HCT116 (cell line): ENCODE results near the gene PRKN. TPM values are rescaled to one million over a fixed set of nuclear protein-coding genes. Genes with fewer than 3 reads are reported as not detected.

Experiments used
- ATAC-seq: fragments of 200-7000 bp; cut with Tn5 transposase; 2 replicates; pipeline ENCODE4 v1.9.1; 2020; ENCODE audit warnings: mild to moderate bottlenecking, moderate library complexity
- BruUV-seq: library from RNA; stranded (reverse); fragments of 400-500 nt; replicated peaks from 2 replicates; lab custom pipeline; 2021; lab: Mats Ljungman, UMichigan
- CTCF ChIA-PET: fragments of 300-600 bp; sonication (Branson Sonifier 250); formaldehyde crosslinking; loops from one replicate; lab custom pipeline; 2021; ENCODE audit warnings: antibody characterized with exemption; lab: Charles Lee
- POLR2A ChIA-PET: fragments of 300-600, 350-600 bp; sonication (Branson Sonifier 250); formaldehyde crosslinking; loops from one replicate; lab custom pipeline; 2021; ENCODE audit warnings: antibody characterized with exemption; lab: Charles Lee
- RAD21 ChIA-PET, 2 experiments: fragments of 300-600 bp; sonication (Branson Sonifier 250); formaldehyde crosslinking; loops; one replicate each; lab custom pipeline; 2023; ENCODE audit warnings: low total read pairs in 2 of 2; ENCODE audit not compliant: uncharacterized antibody in 2 of 2, unreplicated experiment in 2 of 2, low non-redundant PET in 1 of 2; lab: Charles Lee
- DNase-seq: peaks from one replicate; pipeline ENCODE4 v3.0.0-alpha.2; 2010; ENCODE audit warnings: low read depth, low spot score
- H2AFZ ChIP-seq: fragments of 200-600 bp; shearing (Covaris generic), sonication (generic); 2 replicates; pipeline ENCODE4 v1.6.1; 2017; ENCODE audit warnings: low read depth, mixed run types, mixed read lengths, antibody characterized with exemption, low read length; ENCODE audit not compliant: poor library complexity, severe bottlenecking
- H3K27ac ChIP-seq: 2 replicates; pipeline ENCODE4 v1.5.1; 2012; ENCODE audit warnings: low read depth, low read length
- H3K27me3 ChIP-seq: fragments of 200-600 bp; sonication (generic); 2 replicates; pipeline ENCODE4 v1.6.1; 2016; ENCODE audit warnings: mixed run types, low read length, mixed read lengths; ENCODE audit not compliant: insufficient read depth
- H3K36me3 ChIP-seq, 2 experiments: fragments of 200-500 bp in 1 of 2; fragments of 200-600 bp in 1 of 2; sonication (Bioruptor generic) in 1 of 2; sonication (generic) in 1 of 2; 2 replicates each; pipeline versions ENCODE4 v1.5.1 to v1.6.1; 2014 to 2016; ENCODE audit warnings: low read length in 2 of 2, inconsistent platforms in 1 of 2, mixed read lengths in 1 of 2, mixed run types in 1 of 2; ENCODE audit not compliant: insufficient read depth in 2 of 2, control insufficient read depth in 1 of 2
- H3K4me1 ChIP-seq, 2 experiments: fragments of 200-600 bp in 1 of 2; sonication (generic) in 1 of 2; 2 replicates each; pipeline versions ENCODE4 v1.5.1 to v1.6.1; 2012 to 2017; ENCODE audit warnings: low read length in 2 of 2, inconsistent platforms in 1 of 2, mild to moderate bottlenecking in 1 of 2, mixed read lengths in 1 of 2, mixed run types in 1 of 2, moderate library complexity in 1 of 2; ENCODE audit not compliant: insufficient read depth in 2 of 2, control insufficient read depth in 1 of 2
- H3K4me2 ChIP-seq: fragments of 200-600 bp; sonication (generic); 2 replicates; pipeline ENCODE4 v1.6.1; 2017; ENCODE audit warnings: mixed run types, low read length, mixed read lengths
- H3K4me3 ChIP-seq, 2 experiments: fragments of 200-600 bp in 1 of 2; sonication (generic) in 1 of 2; replicated peaks in 1 of 2; 2 replicates each; pipeline ENCODE4 v1.5.1; 2011 to 2016; ENCODE audit warnings: low read length in 2 of 2, control low read depth in 1 of 2, low read depth in 1 of 2, mild to moderate bottlenecking in 1 of 2, mixed read lengths in 1 of 2, mixed run types in 1 of 2
- H3K79me2 ChIP-seq: fragments of 200-600 bp; sonication (generic); 2 replicates; pipeline ENCODE4 v1.6.1; 2017; ENCODE audit warnings: mild to moderate bottlenecking, mixed run types, low read length, moderate library complexity, mixed read lengths; ENCODE audit not compliant: insufficient read depth
- H3K9ac ChIP-seq: fragments of 200-600 bp; sonication (generic); 2 replicates; pipeline ENCODE4 v1.6.1; 2016; ENCODE audit warnings: low read length, mixed read lengths
- H3K9me2 ChIP-seq: fragments of 200-600 bp; sonication (generic), shearing (Covaris generic); 2 replicates; pipeline ENCODE4 v1.6.1; 2017; ENCODE audit warnings: mixed run types, mild to moderate bottlenecking, moderate library complexity; ENCODE audit not compliant: insufficient read depth
- H3K9me3 ChIP-seq, 2 experiments: fragments of 200-500 bp in 1 of 2; fragments of 200-600 bp in 1 of 2; sonication (Bioruptor generic) in 1 of 2; sonication (generic) in 1 of 2; 2 replicates each; pipeline ENCODE4 v1.6.1; 2014 to 2017; ENCODE audit warnings: low read length in 2 of 2, mixed read lengths in 2 of 2, inconsistent platforms in 1 of 2, low read depth in 1 of 2, mild to moderate bottlenecking in 1 of 2, mixed run types in 1 of 2, moderate library complexity in 1 of 2; ENCODE audit not compliant: control insufficient read depth in 1 of 2, insufficient read depth in 1 of 2
- H4K20me1 ChIP-seq: fragments of 200-600 bp; sonication (generic), shearing (Covaris generic); 2 replicates; pipeline ENCODE4 v1.6.1; 2017; ENCODE audit warnings: mixed run types, mild to moderate bottlenecking, moderate library complexity; ENCODE audit not compliant: insufficient read depth
- CBX3 ChIP-seq: IDR thresholded peaks from 2 replicates; pipeline ENCODE4 v1.6.1; 2012; ENCODE audit warnings: low read depth
- CTCF ChIP-seq, 3 experiments: fragments of 200-600 bp in 1 of 3; sonication (generic) in 1 of 3; IDR thresholded peaks in 2 of 3; conservative IDR thresholded peaks in 1 of 3; 2 replicates each; pipeline ENCODE4 v1.5.1; 2012 to 2017; ENCODE audit warnings: low read depth in 2 of 3, low read length in 2 of 3, antibody characterized with exemption in 1 of 3, borderline replicate concordance in 1 of 3, control low read depth in 1 of 3, mild to moderate bottlenecking in 1 of 3, mixed read lengths in 1 of 3, mixed run types in 1 of 3, moderate library complexity in 1 of 3; ENCODE audit not compliant: insufficient read depth in 1 of 3
- EZH2 ChIP-seq: fragments of 200-600 bp; sonication (generic); IDR thresholded peaks from 2 replicates; pipeline ENCODE4 v1.6.1; 2017; ENCODE audit warnings: antibody characterized with exemption, mixed run types
- EZH2phosphoT487 ChIP-seq: fragments of 200-600 bp; IDR thresholded peaks from 2 replicates; pipeline ENCODE4 v1.6.1; 2018; ENCODE audit warnings: antibody characterized with exemption, borderline replicate concordance
- MAX ChIP-seq: IDR thresholded peaks from 2 replicates; pipeline ENCODE4 v1.6.1; 2012
- ZFX ChIP-seq: fragments of 450-650 bp; IDR thresholded peaks from 2 replicates; pipeline ENCODE4 v1.6.1; 2017
- intact Hi-C: fragments of 100-400 bp; cut with micrococcal nuclease; formaldehyde crosslinking; loops from 2 replicates; pipeline ENCODE4 v1.10.0; 2022
- total RNA-seq: library from RNA; stranded (reverse); gene quantifications from one replicate; pipeline ENCODE4 v1.2.1, GENCODE V29; 2021; ENCODE audit not compliant: unreplicated experiment
- TF ChIP-seq, protein P1 (sequence below): IDR thresholded peaks from 2 replicates; pipeline ENCODE4 v1.6.1; 2012; ENCODE audit warnings: low read depth
- TF ChIP-seq, protein P2 (sequence below): IDR thresholded peaks from 2 replicates; pipeline ENCODE4 v1.6.1; 2011; ENCODE audit warnings: mild to moderate bottlenecking, low read length, moderate library complexity; ENCODE audit not compliant: insufficient replicate concordance; ENCODE audit errors: extremely low read depth

The PRKN gene
- total RNA-seq, 1 experiment from 2014 or later, result 2.6 TPM

- BruUV-seq, result no TSS peak
- no peak for ATAC-seq
- no peak overlapping the region for H3K9ac ChIP-seq
- no peaks in the 10 kb centered on the region for H3K27me3 ChIP-seq
- no peak overlapping the region for H3K4me3 ChIP-seq
- no peaks in the 10 kb centered on the region for H3K9me2 ChIP-seq
- no peak overlapping the region for H3K4me2 ChIP-seq
- H3K9me3 ChIP-seq, result peaks cover 0 to 2% of the 10 kb centered on the region in 2 experiments; a peak in 1 of 4 replicates
- RAD21 ChIA-PET, result no interaction called here
- no peaks in the 10 kb centered on the region for H3K36me3 ChIP-seq
- POLR2A ChIA-PET, result no interaction called here
- intact Hi-C loops, result no loop called here
- H3K27ac ChIP-seq, result no peak overlapping the region
- CTCF ChIA-PET, result no interaction called here
- H3K4me1 ChIP-seq, result no peaks in the 10 kb centered on the region
- no peak for TF ChIP-seq CTCF (IDR thresholded peaks at IDR 0.05 in 2 of 3, conservative IDR thresholded peaks at IDR 0.05 in 1 of 3; ENCODE audit: borderline replicate concordance in 1 of 3, insufficient read depth in 1 of 3, low read depth in 2 of 3, low read length in 2 of 3)
- TF ChIP-seq EZH2, result no peak
- no peak for TF ChIP-seq CBX3
- TF ChIP-seq, protein P1, sequence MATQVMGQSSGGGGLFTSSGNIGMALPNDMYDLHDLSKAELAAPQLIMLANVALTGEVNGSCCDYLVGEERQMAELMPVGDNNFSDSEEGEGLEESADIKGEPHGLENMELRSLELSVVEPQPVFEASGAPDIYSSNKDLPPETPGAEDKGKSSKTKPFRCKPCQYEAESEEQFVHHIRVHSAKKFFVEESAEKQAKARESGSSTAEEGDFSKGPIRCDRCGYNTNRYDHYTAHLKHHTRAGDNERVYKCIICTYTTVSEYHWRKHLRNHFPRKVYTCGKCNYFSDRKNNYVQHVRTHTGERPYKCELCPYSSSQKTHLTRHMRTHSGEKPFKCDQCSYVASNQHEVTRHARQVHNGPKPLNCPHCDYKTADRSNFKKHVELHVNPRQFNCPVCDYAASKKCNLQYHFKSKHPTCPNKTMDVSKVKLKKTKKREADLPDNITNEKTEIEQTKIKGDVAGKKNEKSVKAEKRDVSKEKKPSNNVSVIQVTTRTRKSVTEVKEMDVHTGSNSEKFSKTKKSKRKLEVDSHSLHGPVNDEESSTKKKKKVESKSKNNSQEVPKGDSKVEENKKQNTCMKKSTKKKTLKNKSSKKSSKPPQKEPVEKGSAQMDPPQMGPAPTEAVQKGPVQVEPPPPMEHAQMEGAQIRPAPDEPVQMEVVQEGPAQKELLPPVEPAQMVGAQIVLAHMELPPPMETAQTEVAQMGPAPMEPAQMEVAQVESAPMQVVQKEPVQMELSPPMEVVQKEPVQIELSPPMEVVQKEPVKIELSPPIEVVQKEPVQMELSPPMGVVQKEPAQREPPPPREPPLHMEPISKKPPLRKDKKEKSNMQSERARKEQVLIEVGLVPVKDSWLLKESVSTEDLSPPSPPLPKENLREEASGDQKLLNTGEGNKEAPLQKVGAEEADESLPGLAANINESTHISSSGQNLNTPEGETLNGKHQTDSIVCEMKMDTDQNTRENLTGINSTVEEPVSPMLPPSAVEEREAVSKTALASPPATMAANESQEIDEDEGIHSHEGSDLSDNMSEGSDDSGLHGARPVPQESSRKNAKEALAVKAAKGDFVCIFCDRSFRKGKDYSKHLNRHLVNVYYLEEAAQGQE, result no peak
- TF ChIP-seq, protein P2, sequence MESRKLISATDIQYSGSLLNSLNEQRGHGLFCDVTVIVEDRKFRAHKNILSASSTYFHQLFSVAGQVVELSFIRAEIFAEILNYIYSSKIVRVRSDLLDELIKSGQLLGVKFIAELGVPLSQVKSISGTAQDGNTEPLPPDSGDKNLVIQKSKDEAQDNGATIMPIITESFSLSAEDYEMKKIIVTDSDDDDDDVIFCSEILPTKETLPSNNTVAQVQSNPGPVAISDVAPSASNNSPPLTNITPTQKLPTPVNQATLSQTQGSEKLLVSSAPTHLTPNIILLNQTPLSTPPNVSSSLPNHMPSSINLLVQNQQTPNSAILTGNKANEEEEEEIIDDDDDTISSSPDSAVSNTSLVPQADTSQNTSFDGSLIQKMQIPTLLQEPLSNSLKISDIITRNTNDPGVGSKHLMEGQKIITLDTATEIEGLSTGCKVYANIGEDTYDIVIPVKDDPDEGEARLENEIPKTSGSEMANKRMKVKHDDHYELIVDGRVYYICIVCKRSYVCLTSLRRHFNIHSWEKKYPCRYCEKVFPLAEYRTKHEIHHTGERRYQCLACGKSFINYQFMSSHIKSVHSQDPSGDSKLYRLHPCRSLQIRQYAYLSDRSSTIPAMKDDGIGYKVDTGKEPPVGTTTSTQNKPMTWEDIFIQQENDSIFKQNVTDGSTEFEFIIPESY, result no peak
- no peak for TF ChIP-seq ZFX
- TF ChIP-seq EZH2phosphoT487, result no peak
- TF ChIP-seq MAX, result no peak
- TF ChIP-seq, all 23 proteins: peak for 0
- no peak for DNase-seq
- Histone ChIP-seq H4K20me1 (no peaks in the 10 kb centered on the region), H2AFZ (no peak overlapping the region), H3K79me2 (no peaks in the 10 kb centered on the region)
These were observed 341.6 kb downstream of the PRKN start for GRCh38 chr6:162385980-162386379.
